GM23338 (cell line): ENCODE results near the gene ZNF587B. TPM values are rescaled to one million over a fixed set of nuclear protein-coding genes. Genes with fewer than 3 reads are reported as not detected.
"Not testable (repeated sequence)": the region's sequence is repeated elsewhere in the genome, so short reads cannot be mapped to it uniquely, and the experiment has no call there.

Experiments
- ATAC-seq: fragments of 200-7000 bp; cut with Tn5 transposase; 3 replicates; pipeline ENCODE4 v1.9.1; 2020
- DNase-seq: peaks from one replicate; pipeline ENCODE4 v3.0.0-alpha.2; 2015; ENCODE audit warnings: low spot score
- H2AFZ ChIP-seq: fragments of 200-600 bp; sonication (generic); 2 replicates; pipeline ENCODE4 v1.8.0; 2016; ENCODE audit warnings: antibody characterized with exemption, mild to moderate bottlenecking, moderate library complexity
- H3F3A ChIP-seq: fragments of 200-600 bp; sonication (generic); replicated peaks from 2 replicates; pipeline ENCODE4 v1.8.0; 2017; ENCODE audit warnings: antibody characterized with exemption, mixed run types, low read depth
- H3K27ac ChIP-seq: fragments of 200-600 bp; sonication (generic); 2 replicates; pipeline ENCODE4 v1.6.1; 2016; ENCODE audit warnings: low read depth
- H3K27me3 ChIP-seq: fragments of 200-600 bp; sonication (generic); 2 replicates; pipeline ENCODE4 v1.8.0; 2016; ENCODE audit warnings: mild to moderate bottlenecking, mixed run types, moderate library complexity; ENCODE audit not compliant: insufficient read depth
- H3K36me3 ChIP-seq: fragments of 200-600 bp; sonication (generic); 2 replicates; pipeline ENCODE4 v1.8.0; 2016; ENCODE audit warnings: mild to moderate bottlenecking; ENCODE audit not compliant: insufficient read depth
- H3K4me1 ChIP-seq: fragments of 200-600 bp; sonication (generic); 2 replicates; pipeline ENCODE4 v1.8.0; 2016; ENCODE audit warnings: mild to moderate bottlenecking, moderate library complexity; ENCODE audit not compliant: insufficient read depth
- H3K4me2 ChIP-seq: fragments of 200-600 bp; sonication (generic); 2 replicates; pipeline ENCODE4 v1.7.1; 2017; ENCODE audit warnings: mixed run types
- H3K4me3 ChIP-seq: fragments of 200-600 bp; sonication (generic); 2 replicates; pipeline ENCODE4 v1.6.1; 2016; ENCODE audit warnings: mixed run types
- H3K79me2 ChIP-seq: fragments of 200-600 bp; sonication (generic); replicated peaks from 2 replicates; pipeline ENCODE4 v1.8.0; 2017; ENCODE audit warnings: mild to moderate bottlenecking; ENCODE audit not compliant: insufficient read depth
- H3K9me2 ChIP-seq: fragments of 200-600 bp; sonication (generic); 2 replicates; pipeline ENCODE4 v1.8.0; 2017; ENCODE audit not compliant: insufficient read depth
- H4K20me1 ChIP-seq: fragments of 200-600 bp; sonication (generic); replicated peaks from 2 replicates; pipeline ENCODE4 v1.8.0; 2017; ENCODE audit warnings: mild to moderate bottlenecking; ENCODE audit not compliant: insufficient read depth
- H3K27ac Mint-ChIP-seq: 2 replicates; pipeline ENCODE4 v1.8.0; 2020; ENCODE audit warnings: inconsistent platforms, mild to moderate bottlenecking, moderate library complexity, mixed read lengths
- H3K27me3 Mint-ChIP-seq: 3 replicates; pipeline ENCODE4 v1.8.0; 2022; ENCODE audit warnings: low read depth, mild to moderate bottlenecking, moderate library complexity, mixed read lengths, inconsistent platforms; ENCODE audit not compliant: insufficient read depth, poor library complexity
- H3K36me3 Mint-ChIP-seq: 3 replicates; pipeline ENCODE4 v1.8.0; 2021; ENCODE audit warnings: low read depth, mild to moderate bottlenecking, inconsistent platforms, moderate library complexity, mixed read lengths
- H3K4me1 Mint-ChIP-seq: 3 replicates; pipeline ENCODE4 v1.8.0; 2020; ENCODE audit warnings: mild to moderate bottlenecking, inconsistent platforms, mixed read lengths
- H3K4me3 Mint-ChIP-seq: 3 replicates; pipeline ENCODE4 v1.8.0; 2021; ENCODE audit warnings: moderate library complexity, mild to moderate bottlenecking, inconsistent platforms, mixed read lengths
- H3K9me3 Mint-ChIP-seq: 3 replicates; pipeline ENCODE4 v1.8.0; 2020; ENCODE audit warnings: moderate library complexity, mild to moderate bottlenecking, inconsistent platforms, mixed read lengths
- ETS1 ChIP-seq: IDR thresholded peaks from 2 replicates; pipeline ENCODE4 v1.6.1; 2016; ENCODE audit warnings: antibody characterized with exemption
- EZH2phosphoT487 ChIP-seq: fragments of 200-600 bp; sonication (generic); IDR thresholded peaks from one replicate; pipeline ENCODE4 v1.8.1; 2018; ENCODE audit warnings: antibody characterized with exemption; ENCODE audit not compliant: unreplicated experiment
- JUNB ChIP-seq: IDR thresholded peaks from one replicate; pipeline ENCODE4 v1.6.1; 2016; ENCODE audit warnings: antibody characterized with exemption; ENCODE audit not compliant: unreplicated experiment
- NANOG ChIP-seq: IDR thresholded peaks from 2 replicates; pipeline ENCODE4 v1.6.1; 2016; ENCODE audit warnings: antibody characterized with exemption, borderline replicate concordance
- POLR2AphosphoS5 ChIP-seq: IDR thresholded peaks from 2 replicates; pipeline ENCODE4 v1.6.1; 2016; ENCODE audit warnings: antibody characterized with exemption, low read depth
- REST ChIP-seq: IDR thresholded peaks from one replicate; pipeline ENCODE4 v1.6.1; 2018; ENCODE audit warnings: antibody characterized with exemption; ENCODE audit not compliant: unreplicated experiment
- STAT1 ChIP-seq: IDR thresholded peaks from one replicate; pipeline ENCODE4 v1.6.1; 2016; ENCODE audit warnings: antibody characterized with exemption; ENCODE audit not compliant: unreplicated experiment
- ZNF114 ChIP-seq: fragments of 250-450 bp; sonication (Bioruptor Pico); IDR thresholded peaks from 2 replicates; pipeline ENCODE4 v1.5.0; 2020; ENCODE audit warnings: mild to moderate bottlenecking, moderate library complexity
- ZNF331 ChIP-seq: fragments of 250-450 bp; sonication (Bioruptor Pico); IDR thresholded peaks from 2 replicates; pipeline ENCODE4 v1.5.0; 2020; ENCODE audit warnings: low read depth, mild to moderate bottlenecking, moderate library complexity
- ZNF462 ChIP-seq: fragments of 250-450 bp; sonication (Bioruptor Pico); IDR thresholded peaks from 2 replicates; pipeline ENCODE4 v1.5.0; 2020; ENCODE audit warnings: mild to moderate bottlenecking, moderate library complexity
- polyA plus RNA-seq: library from polyadenylated mRNA; unstranded; fragments of >200 nt; fragmentation: Nextera tagmentation; extraction: Ambion mirVana; gene quantifications from 2 replicates; pipeline ENCODE4 v1.2.1, GENCODE V29; 2016
- total RNA-seq: library from RNA; depleted of rRNA; stranded (reverse); fragments of >200 nt; shearing (Covaris generic); gene quantifications from 2 replicates; pipeline ENCODE4 v1.2.3, GENCODE V29; 2014

The ZNF587B gene
- total and polyA plus RNA-seq, 2 experiments from 2014 or later = 16.6 to 62.0 TPM

- H3K4me1 Mint-ChIP-seq = peaks cover 19% of the 10 kb centered on the region; the same call in 2 of the 3 replicates
- not testable (repeated sequence) for H3K4me1 ChIP-seq, ATAC-seq, H3K9me3 Mint-ChIP-seq, H3K27ac Mint-ChIP-seq, H3K27me3 Mint-ChIP-seq, H3K9me2 ChIP-seq, H2AFZ ChIP-seq, DNase-seq, H3F3A ChIP-seq, H3K27me3 ChIP-seq, H3K4me3 Mint-ChIP-seq, H3K4me2 ChIP-seq, H3K4me3 ChIP-seq
- peak overlapping the region; percentile 55; the same call in 1 of the 2 replicates for H3K27ac ChIP-seq
- H4K20me1 ChIP-seq = peaks cover 15% of the 10 kb centered on the region
- peaks cover 50% of the 10 kb centered on the region for H3K36me3 Mint-ChIP-seq
- H3K36me3 ChIP-seq = peaks cover 30% of the 10 kb centered on the region
- H3K79me2 ChIP-seq = peaks cover 46% of the 10 kb centered on the region
These were observed 19.4 kb upstream of the ZNF587B start for GRCh38 chr19:57810410-57811295.

- DNase-seq = no peak
- Mint-ChIP-seq H3K27ac (no peak overlapping the region), H3K4me3 (no peak overlapping the region; the same call in 2 of the 3 replicates), H3K9me3 (no peaks in the 10 kb centered on the region; the same call in 2 of the 3 replicates), H3K27me3 (peaks cover 8% of the 10 kb centered on the region), H3K36me3 (peaks cover 41% of the 10 kb centered on the region), H3K4me1 (peaks cover 24% of the 10 kb centered on the region)
- Histone ChIP-seq H3K27ac (no peak overlapping the region), H3K79me2 (peaks cover 43% of the 10 kb centered on the region), H3K36me3 (peaks cover 30% of the 10 kb centered on the region), H3K9me2 (no peaks in the 10 kb centered on the region), H3K27me3 (no peaks in the 10 kb centered on the region), H3F3A (0 out of 2 replicates have a peak, but pooled peaks cover 5% of the 10 kb centered on the region), H3K4me3 (no peak overlapping the region), H3K4me1 (no peaks in the 10 kb centered on the region), H4K20me1 (peaks cover 15% of the 10 kb centered on the region), H3K4me2 (no peak overlapping the region), H2AFZ (no peak overlapping the region)
- ATAC-seq = no peak
- no peak for TF ChIP-seq NANOG
- TF ChIP-seq ZNF331 (CRISPR knock-in tag) = no peak
- TF ChIP-seq EZH2phosphoT487 = no peak
- no peak for TF ChIP-seq ZNF114 (CRISPR knock-in tag)
- TF ChIP-seq REST = no peak
- no peak for TF ChIP-seq ZNF462 (CRISPR knock-in tag)
- TF ChIP-seq STAT1 = no peak
- TF ChIP-seq JUNB = no peak
- no peak for TF ChIP-seq POLR2AphosphoS5
- TF ChIP-seq ETS1 = no peak
These were observed 17.9 kb upstream of the ZNF587B start for GRCh38 chr19:57812226-57812625.
